GM20000 (cell line): ENCODE results near the gene OSBPL8.
"Not testable (repeated sequence)": the region's sequence is repeated elsewhere in the genome, so short reads cannot be mapped to it uniquely, and the experiment has no call there.

Experiments
- DNase-seq: peaks from one replicate; pipeline ENCODE4 v3.0.0; 2012; ENCODE audit warnings: low spot score
- TF ChIP-seq, protein P1 (sequence below): IDR thresholded peaks from 2 replicates; pipeline ENCODE4 v1.5.1; 2012; ENCODE audit warnings: mild to moderate bottlenecking, control low read depth; ENCODE audit errors: extremely low read depth, missing control alignments

Gene OSBPL8

DNA sequence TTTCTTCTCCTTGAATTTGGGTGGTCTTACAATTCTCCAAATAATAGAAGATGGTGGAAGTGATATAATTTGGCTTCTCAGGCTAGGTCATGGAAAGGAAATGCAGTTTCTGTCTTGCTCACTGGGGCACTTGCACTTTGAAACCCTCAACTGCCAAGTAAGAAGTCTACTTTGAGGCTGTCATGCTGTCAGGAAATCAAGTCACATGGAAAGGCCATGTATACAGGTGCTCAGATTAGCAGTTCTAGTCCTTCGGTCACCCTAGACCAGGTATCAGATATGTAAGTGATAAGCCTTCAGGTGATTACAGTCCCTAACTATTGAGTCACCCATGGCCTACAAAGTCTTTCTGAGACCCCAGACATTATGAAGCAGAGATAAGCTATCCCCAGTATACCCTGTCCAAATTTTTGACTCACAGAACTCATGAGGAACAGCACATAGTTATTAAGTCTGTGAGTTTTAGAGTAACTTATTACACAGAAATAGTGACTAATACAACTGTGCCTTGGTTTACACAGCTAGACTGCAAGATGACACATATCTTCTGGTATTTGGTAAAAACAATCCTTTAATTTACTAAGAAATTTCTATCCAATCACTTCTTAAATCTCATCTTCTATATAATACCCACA lies 185.1 kb downstream of the OSBPL8 start:
- DNase-seq = no peak
- TF ChIP-seq, protein P1, sequence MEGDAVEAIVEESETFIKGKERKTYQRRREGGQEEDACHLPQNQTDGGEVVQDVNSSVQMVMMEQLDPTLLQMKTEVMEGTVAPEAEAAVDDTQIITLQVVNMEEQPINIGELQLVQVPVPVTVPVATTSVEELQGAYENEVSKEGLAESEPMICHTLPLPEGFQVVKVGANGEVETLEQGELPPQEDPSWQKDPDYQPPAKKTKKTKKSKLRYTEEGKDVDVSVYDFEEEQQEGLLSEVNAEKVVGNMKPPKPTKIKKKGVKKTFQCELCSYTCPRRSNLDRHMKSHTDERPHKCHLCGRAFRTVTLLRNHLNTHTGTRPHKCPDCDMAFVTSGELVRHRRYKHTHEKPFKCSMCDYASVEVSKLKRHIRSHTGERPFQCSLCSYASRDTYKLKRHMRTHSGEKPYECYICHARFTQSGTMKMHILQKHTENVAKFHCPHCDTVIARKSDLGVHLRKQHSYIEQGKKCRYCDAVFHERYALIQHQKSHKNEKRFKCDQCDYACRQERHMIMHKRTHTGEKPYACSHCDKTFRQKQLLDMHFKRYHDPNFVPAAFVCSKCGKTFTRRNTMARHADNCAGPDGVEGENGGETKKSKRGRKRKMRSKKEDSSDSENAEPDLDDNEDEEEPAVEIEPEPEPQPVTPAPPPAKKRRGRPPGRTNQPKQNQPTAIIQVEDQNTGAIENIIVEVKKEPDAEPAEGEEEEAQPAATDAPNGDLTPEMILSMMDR = no peak

DNA sequence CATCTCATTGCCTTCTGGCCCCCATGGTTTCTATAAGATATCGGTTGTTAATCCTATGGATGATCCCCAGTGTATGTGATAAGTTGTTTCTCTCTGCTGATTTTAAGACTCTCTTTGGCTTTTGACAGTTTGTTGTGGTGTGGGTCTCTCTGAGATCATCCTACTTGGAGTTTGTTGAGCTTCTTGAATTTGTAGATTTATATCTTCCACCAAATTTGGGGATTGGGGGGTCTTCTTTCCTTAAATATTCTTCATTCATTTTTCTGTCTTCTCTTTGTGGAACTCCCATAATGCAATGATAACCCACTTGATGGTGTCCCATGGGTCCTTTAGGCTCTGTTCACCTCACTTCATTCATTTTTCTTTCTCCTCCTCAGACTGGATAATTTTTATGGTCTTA lies 191.3 kb downstream of the OSBPL8 start:
- TF ChIP-seq, protein P1 = no peak
- DNase-seq = no peak

DNA sequence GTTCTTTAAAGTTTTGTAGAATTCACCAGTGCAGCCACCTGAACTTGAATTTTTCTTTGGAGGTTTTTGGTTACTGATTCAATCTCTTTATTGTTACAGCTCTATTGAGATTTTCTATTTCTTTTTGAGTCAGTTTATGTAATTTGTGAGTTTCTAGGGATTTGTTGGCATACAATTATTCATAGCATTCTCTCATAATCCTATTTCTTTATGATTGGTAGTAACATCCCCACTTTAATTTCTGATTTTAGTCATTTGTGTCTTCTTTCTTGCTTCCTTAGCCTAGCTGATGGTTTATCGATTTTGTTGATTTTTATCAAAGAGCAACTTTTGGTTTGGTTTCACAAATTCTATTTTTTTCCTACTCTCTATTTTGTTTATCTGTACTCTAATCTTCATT lies 193.4 kb downstream of the OSBPL8 start:
- TF ChIP-seq, protein P1 = no peak

DNA sequence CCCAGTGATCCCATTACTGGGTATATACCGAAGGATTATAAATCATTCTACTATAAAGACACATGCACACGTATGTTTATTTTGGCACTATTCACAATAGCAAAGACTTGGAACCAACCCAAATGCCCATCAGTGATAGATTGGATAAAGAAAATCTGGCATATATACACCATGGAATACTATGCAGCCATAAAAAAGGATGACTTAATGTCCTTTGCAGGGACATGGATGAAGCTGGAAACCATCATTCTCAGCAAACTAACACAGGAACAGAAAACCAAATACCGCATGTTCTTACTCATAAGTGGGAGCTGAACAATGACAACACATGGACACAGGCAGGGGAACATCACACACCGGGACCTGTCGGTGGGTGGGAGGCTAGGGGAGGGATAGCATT lies 195.4 kb downstream of the OSBPL8 start:
- not testable (repeated sequence) for DNase-seq

More for the DNA sequence above, 193.4 kb downstream of the OSBPL8 start:
- no peak for DNase-seq

DNA sequence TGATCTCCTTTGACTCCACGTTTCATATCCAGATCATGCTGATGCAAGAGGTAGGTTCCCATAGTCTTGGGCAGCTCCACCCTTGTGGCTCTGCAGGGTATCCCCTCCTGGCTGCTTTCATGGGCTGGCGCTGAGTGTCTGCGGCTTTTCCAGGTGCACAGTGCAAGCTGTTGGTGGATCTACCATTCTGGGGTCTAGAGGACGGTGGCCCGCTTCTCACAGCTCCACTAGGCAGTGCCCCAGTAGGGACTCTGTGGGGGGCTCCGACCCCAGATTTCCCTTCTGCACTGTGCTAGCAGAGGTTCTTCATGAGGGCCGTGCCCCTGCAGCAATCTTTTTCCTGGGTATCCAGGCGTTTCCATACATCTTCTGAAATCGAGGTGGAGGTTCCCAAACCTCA lies 199.3 kb downstream of the OSBPL8 start:
- TF ChIP-seq, protein P1 = no peak
- DNase-seq = no peak

DNA sequence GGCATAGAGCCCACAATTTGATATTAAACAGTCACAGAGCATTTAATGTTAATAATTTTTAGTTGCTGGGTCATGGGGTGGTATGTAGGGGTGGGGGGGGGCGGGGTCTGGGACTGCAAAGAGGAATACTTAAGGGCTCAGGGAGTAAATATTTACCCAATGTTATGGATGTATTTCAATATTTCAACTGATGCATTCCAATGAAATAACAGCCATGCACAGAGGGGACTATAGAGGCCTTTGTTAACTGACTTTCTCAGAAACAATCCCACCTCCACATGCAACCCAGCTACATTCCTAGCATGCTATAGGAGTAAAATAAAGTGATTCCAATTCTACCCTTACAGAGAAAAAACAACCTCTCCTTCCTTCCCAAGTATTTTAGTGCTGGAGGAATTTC lies 203.5 kb downstream of the OSBPL8 start:
- DNase-seq = no peak
- TF ChIP-seq, protein P1 = no peak

DNA sequence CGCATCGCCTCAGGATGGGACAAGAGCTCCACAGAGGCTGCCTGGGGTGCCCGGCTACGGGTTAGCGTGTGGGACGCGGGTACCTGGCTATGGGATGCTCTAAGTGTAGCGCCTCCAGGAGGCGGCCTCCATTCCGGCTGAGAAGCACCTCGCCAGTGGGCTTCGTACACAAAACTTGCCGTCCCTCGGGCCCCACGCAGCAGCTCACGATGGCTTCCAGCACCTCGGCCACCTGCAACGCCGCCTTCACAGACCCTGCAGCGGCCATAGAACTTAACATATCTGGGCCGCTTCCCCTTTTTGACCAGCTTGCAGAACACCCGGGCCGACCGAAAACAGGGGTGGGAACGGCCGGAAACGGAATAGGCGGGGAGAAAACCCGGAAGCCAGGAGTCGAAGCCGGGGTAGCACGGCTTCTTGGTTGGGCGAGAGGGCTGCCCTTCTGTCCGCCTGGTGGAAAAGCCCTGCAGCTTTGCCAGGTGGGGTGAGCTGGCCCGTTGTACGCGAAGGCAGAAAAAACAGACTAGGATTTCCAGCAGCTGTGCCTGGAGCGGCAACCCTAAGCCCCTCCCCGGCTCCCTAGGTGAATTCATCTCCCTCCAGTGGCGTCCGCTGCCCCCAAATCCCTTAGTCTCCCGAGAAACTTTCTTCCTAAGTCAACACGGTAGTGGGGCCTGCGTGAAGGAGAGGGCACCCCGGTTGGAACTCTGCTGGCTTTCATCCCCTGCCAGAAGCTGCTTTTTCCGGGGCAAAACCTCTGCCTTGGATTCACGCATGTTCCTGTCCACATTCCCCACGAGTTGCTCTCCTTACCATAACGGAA lies 211.3 kb downstream of the OSBPL8 start, which contains the start of gene BBS10:
BBS10 (minus strand) TSS at position 337 of the 823 bp plus-strand sequence; CDS start at position 280, 57 bp downstream.
- TF ChIP-seq, protein P1 = no peak
- DNase-seq = peak; percentile 87
